Right renal cortex interstitium (tissue), 3 donors: ENCODE data around the gene PHLPP1. TPM values are rescaled to one million over a fixed set of nuclear protein-coding genes. Genes with fewer than 3 reads are reported as not detected.
"Not testable (repeated sequence)": the region's sequence is repeated elsewhere in the genome, so short reads cannot be mapped to it uniquely, and the experiment has no call there.

Source experiments
- DNase-seq, 3 donors: peaks; one replicate each; pipeline ENCODE4 v3.0.0-alpha.2; 2013; ENCODE audit warnings: low read depth in 3 of 3, low spot score in 2 of 3
- polyA plus RNA-seq, 3 donors: library from polyadenylated mRNA; unstranded; fragments of 120-200 nt; gene quantifications; one replicate each; pipeline ENCODE4 v1.2.1, GENCODE V29; 2013; ENCODE audit not compliant: insufficient read length in 3 of 3

Gene PHLPP1
- polyA plus RNA-seq, 3 donors, result 18.3 to 20.8 (median 18.7) TPM

DNA sequence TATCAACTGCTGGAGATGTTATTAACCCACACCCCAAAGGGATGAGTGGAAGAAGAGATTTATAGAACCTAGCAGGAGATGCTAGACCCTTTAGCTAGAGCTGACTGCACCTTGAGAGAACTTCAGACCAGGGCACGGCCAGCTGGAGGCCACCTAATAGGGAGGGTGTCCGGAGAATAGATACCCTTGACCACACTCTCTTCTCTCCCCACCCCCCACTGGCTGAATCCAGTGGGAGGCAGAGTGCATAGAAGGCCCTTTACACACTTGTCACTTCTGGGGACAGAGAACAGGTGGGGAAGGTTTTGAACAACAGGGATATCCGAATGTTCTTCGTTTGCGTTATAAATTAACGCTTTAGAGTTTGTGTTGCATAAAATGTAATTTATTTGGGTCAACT is 84.6 kb downstream of the PHLPP1 start:
- DNase-seq, result no peak

DNA sequence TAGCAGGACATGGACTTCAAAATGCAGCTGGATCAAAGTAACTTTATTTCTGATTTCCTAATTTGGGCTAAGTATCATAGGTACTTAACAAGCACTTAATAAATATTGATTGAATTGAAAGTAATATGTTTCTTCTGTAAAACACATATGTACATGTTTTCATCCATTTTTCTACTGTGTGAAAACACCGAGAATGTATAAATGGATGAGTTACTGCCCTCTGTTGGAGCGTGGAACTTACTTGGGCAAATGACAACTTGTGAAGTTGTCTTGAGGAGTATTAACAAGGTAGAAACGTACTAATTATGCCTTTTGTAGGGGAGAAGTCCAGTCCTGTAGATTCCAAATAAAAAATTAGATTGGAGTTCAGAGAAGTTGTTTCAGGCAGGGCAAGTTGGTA is 87.2 kb downstream of the PHLPP1 start:
- DNase-seq, result no peak

DNA sequence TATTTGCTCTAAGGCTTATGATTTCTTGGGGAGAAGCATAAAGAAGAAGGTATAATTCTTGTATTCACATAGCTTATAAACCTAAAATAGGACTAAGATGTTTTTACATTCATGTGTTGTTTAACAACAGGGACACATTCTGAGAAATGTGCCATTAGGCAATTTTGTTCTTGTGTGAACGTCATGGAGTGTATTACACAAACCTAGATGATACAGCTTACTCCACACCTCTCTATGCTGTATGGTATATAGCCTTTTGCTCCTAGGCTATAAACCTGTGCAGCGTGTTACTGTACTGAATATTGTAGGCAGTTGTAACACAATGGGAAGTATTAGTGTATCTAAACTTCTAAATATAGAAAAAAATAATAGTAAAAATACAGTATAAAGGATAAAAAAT is 92.1 kb downstream of the PHLPP1 start:
- DNase-seq, result no peak

DNA sequence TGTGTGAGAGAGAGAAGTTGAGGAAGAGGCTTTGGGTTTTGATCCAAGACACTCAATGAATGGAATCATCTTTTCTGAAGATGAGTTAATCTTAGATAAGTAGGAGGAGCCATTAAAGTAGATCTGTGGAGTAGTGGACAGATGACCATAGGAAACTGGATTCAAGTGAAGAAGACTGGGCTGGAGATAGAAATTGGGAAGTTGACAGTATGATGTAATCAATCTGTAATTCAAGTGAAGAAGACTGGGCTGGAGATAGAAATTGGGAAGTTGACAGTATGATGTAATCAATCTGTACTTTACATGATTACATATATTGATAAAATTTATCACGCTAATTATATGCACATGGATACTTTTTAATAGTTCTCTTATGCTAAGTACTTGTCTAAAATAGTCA is 92.8 kb downstream of the PHLPP1 start:
- DNase-seq, result no peak

DNA sequence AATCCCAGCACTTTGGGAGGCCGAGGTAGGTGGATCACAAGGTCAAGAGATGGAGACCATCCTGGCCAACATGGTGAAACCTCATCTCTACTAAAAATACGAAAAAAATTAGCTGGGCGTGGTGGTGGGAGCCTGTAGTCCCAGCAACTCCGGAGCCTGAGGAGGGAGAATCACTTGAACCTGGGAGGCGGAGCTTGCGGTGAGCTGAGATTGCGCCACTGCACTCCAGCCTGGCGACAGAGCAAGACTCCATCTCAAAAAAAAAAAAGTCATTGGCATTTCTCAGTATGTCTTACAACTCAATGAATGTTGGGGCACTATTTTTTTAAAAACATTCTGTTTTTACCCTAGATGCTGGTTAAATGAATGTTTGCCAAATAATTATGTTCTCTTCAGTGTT is 94.1 kb downstream of the PHLPP1 start:
- DNase-seq, result not testable (repeated sequence)

DNA sequence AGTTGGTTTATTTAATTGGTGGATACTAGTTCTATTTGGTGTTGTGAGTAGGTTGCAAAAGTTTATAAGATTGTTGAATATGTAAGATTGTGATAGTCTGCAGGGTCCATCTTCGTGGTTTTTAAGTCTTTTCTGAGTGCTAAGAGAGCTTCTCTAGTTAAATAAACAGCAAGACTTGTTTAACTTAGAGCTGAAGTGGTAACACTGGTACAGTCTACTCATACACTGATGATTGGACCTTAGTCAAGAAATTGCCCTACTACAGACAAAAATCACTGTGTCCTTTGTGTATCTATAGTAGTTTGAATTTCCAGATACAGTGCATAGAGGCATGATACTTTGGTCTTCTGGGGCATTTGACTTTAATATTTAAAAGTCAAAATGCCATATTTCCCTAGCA is 94.6 kb downstream of the PHLPP1 start:
- DNase-seq, result no peak

DNA sequence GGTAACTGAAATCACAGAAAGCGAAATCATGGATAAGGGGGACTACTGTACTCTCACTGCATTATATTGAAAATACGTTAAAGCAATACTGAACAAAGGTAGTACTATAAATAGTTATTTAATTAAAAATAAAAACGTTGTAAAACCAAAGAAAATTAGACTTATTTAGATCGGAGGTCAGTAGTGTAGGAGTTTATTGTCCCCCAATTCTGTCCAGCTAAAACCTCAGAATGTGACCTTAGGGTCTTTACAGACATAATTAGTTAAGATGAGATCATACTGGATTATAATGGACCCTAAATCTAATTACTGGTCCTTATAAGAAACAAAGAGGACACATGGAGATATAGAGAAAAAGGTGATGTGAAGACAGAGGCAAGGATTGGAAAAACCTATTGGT is 95.3 kb downstream of the PHLPP1 start:
- no peak for DNase-seq

DNA sequence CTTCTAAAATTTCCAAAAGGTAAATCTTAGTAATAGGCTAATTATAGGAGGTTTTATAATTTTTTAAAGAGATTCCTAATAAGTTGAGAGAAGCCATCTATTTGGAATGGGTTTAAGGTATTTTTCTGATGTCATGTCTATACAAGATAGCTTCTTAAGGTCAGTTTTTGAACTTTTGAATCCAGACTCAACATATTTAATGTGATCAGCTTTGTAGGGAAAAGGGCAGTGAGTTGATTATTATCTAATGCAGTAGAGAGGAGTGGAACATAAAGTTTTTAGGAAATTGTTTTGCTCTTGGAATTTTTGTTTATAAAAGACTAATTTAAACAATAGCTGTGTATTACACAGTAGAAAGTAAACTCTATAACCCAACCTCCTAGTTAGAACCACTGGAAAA is 96.3 kb downstream of the PHLPP1 start:
- DNase-seq, result no peak

DNA sequence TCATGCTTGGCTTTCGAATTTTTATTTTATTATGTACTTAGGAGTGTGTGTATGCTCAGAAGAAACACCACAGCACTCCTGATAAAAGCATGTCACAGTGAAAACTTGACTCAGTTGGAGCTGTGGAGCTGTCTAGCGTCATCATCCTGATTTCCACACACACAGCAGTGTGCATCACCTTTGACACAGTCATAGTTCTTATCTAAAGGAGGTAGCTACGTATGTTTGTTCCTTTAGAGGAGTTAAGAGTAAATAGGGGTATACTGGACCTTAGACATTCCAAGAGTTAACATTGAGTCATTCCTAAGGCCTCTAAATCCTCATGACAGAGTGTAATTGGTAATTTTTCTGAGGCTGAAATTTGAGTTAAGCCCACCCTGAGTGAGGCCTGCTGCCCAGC is 96.9 kb downstream of the PHLPP1 start:
- no peak for DNase-seq

DNA sequence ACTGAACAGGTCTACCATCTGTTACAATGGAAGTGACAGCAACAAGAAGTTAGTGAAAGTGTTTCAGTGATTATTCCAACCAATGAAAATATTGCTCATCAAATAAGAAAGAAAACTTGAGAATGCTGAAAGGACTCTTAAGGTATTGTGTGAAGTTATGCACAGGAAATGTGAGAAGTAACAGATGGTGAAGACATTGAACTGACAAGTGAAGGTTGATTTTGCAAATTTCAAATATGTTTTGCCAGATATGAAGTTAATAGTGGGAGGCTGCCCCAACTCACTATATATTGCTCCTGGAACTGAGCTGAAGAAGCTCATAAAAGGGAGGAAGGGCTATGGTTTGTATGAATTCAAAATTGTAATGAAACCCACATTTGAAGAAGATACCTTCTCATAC is 97.5 kb downstream of the PHLPP1 start:
- DNase-seq, result no peak

DNA sequence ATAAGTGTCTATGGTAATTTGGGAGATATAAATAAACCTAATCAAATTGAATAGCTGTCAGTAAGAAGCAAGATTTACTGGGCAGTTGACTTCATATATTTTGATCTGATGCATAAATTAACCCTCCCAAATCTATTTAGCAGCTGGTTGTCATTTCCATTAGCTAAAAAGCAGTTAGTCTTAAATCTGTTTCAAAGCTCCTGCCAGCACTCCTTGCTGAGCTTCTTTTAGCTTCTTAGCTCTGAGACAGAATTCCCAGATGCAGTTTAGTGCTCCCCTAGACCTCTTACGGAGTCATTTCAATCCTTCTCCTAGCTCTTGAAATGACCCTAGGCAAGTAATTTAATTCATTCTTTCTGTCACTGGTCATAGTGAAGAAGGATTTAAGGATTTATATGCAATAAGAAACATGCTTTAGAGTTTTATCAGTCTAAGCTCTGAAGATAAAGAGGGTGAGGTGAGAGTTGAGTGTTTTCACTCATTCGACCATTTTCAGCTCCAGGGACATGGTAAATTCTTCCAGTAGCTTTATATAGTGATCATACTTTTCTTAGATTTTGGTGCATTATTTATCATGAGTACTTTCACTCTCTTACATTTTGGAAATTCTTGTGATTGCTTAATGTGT is 98.9 kb downstream of the PHLPP1 start:
- DNase-seq, result no peak

DNA sequence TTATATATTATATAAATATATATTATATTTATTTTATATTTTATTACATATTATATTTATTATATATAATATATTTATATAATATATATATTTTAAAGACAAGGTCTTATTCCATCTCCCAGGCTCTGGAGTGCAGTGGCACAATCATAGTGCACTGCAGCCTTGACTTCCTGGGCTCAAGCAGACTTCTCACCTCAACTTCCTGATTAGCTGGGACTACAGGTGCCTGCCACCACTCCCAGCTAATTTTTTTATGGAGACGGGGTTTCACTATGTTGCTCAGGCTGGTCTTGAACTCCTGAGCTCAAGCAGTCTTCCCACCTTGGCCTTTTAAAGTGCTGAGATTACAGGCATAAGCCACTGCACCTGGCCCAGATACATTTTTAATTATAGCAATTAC is 110.0 kb downstream of the PHLPP1 start:
- no peak for DNase-seq

DNA sequence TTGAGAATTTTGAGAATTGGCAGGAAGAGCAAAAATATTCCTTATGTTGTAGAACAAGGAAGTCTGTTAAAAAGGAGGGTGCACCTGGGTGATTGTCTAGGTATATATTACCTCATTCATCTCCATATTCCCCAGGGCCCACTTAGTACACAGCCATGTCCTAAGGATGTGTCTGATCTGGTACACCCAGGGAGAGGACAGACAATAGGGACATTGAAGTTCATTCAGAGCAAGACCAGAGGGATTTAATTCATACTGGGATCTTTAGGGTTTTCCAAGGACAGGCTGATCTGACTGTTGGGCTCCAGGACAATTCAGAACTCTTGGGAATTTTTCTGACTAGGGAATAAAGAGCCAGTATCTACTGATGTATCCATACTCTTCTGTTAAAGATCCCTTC is 112.1 kb downstream of the PHLPP1 start:
- DNase-seq, result no peak

DNA sequence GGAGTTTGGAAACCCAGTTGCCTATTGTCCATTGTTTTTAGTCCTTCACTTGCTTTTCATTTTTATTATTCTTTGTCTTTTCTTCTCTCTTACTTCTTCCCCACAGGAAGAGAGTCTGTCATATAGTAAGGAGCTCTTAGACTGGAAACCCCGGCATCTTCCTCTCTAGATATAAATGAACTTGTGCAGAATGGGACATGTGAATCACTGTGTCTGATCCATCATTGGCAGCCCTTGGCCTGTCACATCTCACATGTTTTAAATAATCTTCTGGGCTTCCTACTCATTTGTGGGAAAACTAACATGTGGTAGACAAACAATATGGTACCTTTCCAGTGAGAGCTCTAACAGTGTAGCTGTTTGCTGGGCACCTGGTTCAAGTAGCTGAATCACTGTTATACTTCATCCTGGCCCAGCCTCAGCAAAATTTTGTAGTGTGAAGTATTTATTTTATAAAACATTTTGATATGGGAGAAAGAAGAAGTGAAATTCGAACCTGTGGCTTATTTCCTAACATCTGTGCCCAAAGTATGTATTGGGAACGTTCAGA is 112.8 kb downstream of the PHLPP1 start:
- no peak for DNase-seq

DNA sequence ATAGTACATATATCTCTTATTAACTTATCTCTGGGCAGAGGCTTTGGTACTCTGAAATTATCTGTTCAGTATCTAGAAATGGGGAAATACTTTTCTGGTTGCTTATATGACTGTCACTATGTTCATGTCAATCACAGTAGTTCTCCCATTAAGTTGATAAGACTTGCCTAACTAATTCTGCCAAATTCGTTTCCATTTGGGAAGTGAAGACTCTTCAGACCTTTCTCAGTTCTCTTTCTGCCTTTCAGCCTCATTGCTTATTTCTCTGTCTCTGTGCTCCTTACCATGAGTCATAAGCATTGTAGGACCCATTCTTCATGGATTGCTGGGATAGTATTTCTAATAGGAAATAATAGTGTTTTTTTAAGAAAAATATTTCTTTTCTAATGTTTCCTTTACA is 113.5 kb downstream of the PHLPP1 start:
- no peak for DNase-seq

DNA sequence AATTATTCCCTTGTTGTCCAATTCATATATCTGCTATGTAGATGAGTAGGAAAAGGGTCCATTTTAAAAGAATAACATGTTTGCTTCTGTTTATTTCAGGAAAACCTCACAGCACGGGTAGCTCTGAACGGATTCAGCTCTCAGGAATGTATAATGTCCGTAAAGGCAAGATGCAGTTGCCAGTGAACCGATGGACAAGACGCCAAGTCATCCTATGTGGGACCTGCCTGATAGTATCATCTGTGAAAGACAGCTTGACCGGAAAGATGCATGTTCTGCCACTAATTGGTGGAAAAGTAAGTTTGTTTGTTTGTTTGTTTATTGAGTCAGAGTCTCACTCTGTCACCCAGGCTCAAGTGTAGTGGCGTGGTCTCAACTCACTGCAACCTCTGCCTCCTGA is 114.6 kb downstream of the PHLPP1 start:
- DNase-seq, result no peak

DNA sequence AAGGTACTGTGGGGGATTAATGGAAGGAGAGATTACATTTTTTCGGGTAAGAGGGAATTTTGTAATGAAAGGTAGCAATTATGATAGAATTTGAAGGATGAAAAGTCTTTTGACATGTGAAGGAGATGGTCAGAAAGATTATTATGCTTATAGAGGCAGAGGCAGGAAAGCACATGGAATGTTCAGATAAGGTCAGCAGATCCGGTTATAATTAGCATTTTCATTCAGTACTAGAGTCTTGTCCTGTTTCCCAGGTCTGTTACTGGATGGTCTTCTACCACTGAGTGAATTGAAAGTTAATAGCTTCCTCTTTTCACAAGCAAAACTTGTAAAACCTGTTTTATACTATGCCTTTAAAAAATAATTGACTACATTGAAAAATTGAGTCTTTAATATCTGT is 116.9 kb downstream of the PHLPP1 start:
- no peak for DNase-seq

DNA sequence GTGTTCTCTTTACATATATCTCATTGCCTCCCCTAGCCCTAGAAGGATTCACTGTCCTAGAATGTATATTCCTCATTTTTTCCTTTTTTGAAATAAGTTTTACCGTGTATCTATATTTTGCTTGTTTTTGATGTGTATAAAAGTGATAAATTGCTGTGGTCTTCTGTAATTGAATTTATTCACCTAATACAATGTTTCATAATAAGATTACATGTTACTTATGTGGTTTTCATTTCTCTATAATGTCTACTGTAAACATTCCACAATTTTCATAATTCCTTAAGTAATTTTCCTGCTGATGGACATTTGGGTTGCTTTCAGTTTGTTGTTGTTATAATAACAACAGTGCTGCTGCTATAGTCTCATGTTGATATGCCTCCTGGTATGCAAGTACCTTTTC is 118.2 kb downstream of the PHLPP1 start:
- DNase-seq, result no peak

DNA sequence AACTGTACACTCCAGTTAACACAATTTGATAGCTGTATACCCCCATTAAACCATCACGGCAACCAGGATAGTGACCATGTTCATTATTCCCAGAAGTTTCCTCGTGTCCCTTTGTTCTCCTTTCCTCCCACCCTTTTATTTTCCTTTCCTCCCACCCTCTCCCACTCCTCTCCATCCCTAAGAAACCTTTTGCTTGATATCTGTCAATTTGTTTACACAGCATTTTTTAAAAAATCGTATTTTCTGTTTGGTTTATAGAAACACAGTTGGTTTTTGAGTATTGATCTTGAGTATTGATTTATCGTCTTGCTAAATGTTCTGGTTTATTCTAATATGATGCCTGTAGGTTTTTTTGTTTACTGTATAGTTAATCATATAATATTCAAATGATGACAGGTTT is 119.4 kb downstream of the PHLPP1 start:
- DNase-seq, result no peak

DNA sequence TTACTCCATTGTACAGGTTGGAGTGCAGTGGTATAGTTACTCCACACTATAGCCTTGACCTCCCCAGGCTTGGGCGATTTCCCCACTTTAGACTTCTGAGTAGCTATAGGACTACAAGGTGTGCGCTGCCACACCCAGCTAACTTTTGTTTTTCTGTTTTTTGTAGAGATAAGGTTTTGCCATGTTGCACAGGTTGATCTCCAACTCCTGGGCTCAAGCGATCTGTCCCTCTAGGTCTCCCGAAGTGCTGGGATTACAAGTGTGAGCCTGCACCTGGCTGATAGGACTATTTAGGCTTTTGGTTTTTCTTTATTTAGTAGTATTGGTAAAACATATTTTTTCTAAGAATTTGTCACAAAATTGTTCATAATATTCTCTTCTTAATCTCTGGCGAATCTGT is 121.7 kb downstream of the PHLPP1 start:
- no peak for DNase-seq

DNA sequence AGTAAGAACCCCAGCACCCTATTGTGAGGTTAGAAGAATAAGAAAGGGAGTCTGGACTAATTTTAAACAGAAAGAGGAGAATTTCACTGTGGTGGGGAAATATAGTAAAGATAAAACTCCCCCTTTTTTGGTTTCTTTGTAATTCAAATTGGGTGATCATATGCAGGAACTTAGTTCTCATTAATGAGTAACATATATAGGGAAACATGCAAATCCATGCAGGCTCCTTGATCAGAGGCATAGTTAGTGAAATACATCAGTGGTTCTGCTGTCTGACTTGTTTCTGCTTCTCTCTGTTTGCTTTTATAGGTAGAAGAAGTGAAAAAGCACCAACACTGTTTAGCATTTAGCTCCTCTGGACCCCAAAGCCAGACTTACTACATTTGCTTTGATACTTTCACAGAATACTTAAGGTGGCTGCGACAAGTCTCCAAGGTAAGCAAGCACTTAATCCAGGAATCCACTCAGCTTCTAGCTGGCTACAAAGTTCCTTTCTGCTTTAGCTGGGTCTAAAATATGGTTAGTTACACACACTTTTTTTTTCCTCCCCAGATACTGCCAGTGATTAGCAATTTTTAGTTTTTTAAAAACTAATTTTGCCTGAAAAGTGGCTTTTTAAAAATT is 123.2 kb downstream of the PHLPP1 start:
- no peak for DNase-seq

DNA sequence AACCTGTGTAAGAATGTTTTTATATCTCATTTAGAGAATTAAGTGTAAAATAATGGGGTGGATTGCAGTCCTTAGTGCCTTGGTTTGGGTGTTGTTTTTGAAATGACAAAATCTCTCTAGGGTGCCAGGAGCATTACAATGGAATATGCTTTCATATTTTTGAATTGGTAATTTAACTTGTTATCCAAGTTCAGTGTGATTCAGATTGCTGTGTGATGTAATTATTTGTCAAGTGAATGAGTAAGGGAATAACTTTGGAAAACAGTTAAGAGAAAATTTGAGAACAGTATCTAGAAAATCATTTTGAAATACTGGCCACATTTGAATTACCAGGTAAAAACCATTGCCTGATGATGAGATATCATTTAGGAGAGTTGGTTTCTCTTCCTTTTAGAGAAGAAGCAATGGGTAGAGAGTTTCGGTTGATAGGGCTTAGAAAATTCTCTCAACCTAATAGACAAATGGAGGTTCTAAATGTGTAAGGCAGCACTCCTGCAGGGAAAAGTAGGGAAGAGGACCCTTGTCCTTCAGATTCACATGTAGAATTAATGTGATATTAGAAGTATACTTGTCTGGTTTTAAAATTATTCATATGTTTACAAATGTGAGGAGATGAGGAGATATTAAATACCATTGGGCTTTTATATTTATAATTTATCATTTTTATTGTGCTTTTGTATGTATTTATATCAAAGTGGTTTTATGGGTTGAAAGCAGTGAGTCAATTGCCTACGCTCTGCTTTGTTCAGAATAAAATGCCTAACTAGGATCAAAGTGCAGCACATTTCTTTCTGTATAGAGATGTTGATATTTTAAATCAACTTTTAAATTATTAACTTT is 124.8 kb downstream of the PHLPP1 start:
- no peak for DNase-seq
